H1 (cell line): ENCODE measurements around the gene THSD1. TPM values are rescaled to one million over a fixed set of nuclear protein-coding genes. Genes with fewer than 3 reads are reported as not detected.

Source experiments
- CEBPB ChIP-seq: IDR thresholded peaks from 2 replicates; pipeline ENCODE4 v1.6.1; 2012; ENCODE audit warnings: low read depth, low read length
- CHD7 ChIP-seq: fragments of 300-600 bp; sonication (generic); IDR thresholded peaks from 2 replicates; pipeline ENCODE4 v1.7.1; 2012; ENCODE audit warnings: low read length, moderate library complexity, mild to moderate bottlenecking, inconsistent platforms; ENCODE audit not compliant: insufficient replicate concordance
- polyA plus RNA-seq, 7 experiments: library from polyadenylated mRNA; depleted of rRNA in 3 of 7; stranded (reverse) in 5 of 7; unstranded in 2 of 7; fragments of >200 nt in 5 of 7; fragments of 200-250 nt in 2 of 7; gene quantifications; 1 replicate in 5 of 7; 2 replicates in 1 of 7; 4 replicates in 1 of 7; pipeline versions ENCODE4 v1.2.1 to v1.2.3, GENCODE V29; 2011 to 2013; ENCODE audit warnings: missing spikeins in 2 of 7, mixed read lengths in 2 of 7
- total RNA-seq: library from RNA; stranded (reverse); fragmentation: NEBNext Ultra II Directional; extraction: Animal tissue kit (Norgen Biotek cat#: 25700); gene quantifications from 2 replicates; pipeline ENCODE4 v1.2.1, GENCODE V29; 2021

The THSD1 gene
- total and polyA plus RNA-seq, 2 of the 8 experiments (the other 6 are each of a cell fraction or from before 2014, with no cell fraction given) = 0.17 to 0.35 TPM

DNA sequence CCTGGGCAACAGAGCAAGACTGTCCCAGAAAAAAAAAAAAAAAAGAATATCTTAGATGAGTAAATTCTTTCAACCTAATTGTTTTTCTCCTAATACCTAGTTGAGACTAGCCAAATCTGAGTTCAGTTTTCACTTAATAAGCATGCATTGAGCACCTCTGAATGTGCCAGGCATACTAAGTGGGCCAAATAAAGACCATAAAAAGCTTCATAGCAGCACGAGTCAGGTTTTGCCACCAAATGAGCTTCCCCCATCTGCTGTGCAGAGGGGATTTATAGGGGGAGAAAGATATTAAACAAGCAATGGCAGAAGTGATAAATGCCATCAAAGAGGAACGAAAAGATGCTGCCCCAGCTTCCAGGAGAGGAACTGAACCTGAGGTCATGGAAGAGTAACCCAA lies 11.4 kb downstream of the THSD1 start (continued):
- no peak for TF ChIP-seq CHD7
- TF ChIP-seq CEBPB = no peak
